HG02870 (cell line): ENCODE results near the gene ATP6V1E1.
"Not testable (repeated sequence)": the region's sequence is repeated elsewhere in the genome, so short reads cannot be mapped to it uniquely, and the experiment has no call there.

Source experiments
- ATAC-seq: cut with Tn5 transposase; IDR thresholded peaks from one replicate; pipeline ENCODE4 v1.9.1; 2021; ENCODE audit warnings: mild to moderate bottlenecking, moderate library complexity; ENCODE audit not compliant: unreplicated experiment

The ATP6V1E1 gene

DNA sequence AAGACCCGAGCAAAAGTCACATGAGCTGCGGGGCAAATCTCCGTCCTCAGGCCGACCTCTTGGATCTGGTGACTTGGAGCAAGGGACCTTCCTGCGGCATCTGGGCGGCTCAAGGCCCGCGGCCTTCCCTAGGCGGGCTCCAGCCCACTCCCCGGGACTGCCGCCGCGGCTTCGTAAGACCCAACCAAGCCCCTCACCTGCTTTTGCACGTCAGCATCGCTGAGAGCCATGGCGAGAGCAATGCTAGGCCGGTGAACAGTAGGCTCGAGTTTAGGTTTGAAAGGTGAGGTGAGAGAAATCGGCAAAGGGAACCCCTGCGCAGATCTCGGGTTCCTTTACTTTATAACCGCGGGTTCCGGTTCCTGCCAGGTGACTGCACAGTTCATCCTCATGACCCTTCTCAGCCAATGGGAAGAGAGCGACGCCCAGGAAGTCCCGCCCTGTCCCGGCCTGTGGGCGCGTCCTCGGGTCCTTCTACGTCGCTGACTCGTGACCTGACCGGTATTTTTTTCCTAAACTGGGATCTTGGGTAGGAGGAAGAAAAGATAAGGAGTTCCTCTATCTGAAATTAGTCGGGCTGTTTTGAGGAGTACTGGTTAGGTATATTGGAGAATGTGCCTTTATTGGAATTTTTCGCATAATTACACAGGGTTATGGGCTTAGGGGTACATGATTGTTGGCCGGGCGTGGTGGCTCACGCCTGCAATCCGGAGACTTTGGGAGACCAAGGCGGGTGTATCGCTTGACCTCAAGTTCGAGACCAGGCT, at the start of gene ATP6V1E1:
TSS of gene ATP6V1E1 (minus strand) at position 344 of the 767 bp plus-strand sequence. CDS start at position 230, 114 bp downstream.
- ATAC-seq: peak; percentile 100

DNA sequence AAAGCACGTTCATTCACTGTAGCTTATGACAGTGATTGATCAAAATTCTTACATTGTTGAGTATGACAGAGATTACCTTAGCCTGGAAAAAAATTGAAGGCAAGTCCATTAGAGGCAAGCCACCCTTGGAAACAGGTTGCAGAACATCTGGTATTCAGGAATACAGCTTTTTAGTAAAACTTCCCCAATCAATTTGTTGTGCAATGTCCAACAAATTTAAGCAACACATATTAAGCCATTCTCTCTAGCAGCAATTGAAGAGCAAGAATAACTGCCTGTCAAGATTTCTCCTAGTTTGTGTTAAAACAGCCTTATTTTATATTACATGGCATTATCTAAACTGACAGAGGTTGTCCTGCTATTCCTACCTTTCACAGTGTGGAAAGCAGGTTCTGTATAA, 47.0 kb upstream of the ATP6V1E1 start:
- ATAC-seq: no peak

DNA sequence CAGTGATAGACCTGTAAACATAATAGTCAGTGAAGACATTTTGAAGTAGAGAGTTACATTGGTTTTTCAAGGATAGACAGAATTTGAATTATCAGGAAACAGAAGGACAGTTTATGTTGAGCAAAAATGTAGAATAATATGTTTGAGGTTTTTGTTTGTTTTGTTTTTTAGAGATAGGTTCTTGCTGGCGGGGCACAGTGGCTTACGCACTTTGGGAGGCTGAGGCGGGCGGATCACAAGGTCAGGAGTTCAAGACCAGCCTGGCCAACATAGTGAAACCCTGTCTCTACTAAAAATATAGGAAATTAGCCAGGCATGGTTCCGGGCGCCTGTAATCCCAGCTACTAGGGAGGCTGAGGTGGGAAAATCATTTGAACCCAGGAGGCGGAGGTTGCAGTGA, 45.6 kb upstream of the ATP6V1E1 start:
- ATAC-seq: no peak

DNA sequence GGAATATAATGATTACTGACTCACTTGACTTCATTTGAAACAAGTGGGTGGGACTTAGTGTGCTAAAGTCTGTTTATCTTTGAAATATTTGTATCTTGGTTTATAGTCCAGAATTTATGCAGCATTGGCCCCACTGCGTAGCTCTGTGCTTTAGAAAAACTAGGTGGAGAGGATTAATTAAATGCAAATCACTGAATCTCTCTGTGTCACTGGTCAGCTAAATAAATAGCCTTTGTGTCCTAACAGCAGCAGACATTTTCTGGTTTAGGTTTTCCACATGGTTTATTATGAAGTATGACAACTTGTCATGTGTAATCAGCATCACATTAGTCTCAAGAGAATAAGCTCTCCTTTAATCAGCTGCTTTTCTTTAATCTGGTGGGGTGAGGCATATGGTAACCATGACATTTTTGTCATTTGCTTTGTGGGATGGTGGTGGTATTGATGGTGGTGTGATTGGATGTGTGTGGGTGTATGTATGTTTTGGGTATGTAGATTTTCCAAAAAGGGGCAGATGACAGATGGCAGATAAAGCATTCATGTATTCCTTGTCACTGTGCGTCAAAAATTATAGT, 44.0 kb upstream of the ATP6V1E1 start:
- no peak for ATAC-seq

DNA sequence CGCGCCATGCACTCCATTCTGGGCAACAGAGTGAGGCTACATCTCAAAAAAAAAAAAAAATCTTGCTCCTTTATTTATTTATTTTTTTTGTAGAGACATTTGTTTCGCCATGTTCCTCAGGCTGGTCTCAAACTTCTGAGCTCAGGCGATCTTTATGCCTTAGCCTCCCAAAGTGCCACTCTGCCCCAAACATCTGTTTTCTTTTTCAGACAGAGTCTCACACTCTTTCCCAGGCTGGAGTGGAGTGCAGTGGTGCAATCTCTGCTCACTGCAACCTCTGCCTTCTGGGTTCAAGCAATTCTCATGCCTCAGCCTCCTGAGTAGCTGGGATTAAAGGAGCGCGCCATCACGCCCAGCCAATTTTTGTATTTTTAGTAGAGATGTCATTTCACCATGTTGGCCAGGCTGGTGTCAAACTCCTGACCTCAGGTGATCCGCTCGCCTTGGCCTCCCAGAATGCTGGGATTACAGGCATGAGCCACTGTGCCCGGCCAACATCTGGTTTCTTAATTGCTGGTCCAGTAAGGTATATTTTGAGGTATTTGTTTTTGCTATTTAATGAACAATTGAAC, 43.1 kb upstream of the ATP6V1E1 start:
- ATAC-seq: not testable (repeated sequence)

DNA sequence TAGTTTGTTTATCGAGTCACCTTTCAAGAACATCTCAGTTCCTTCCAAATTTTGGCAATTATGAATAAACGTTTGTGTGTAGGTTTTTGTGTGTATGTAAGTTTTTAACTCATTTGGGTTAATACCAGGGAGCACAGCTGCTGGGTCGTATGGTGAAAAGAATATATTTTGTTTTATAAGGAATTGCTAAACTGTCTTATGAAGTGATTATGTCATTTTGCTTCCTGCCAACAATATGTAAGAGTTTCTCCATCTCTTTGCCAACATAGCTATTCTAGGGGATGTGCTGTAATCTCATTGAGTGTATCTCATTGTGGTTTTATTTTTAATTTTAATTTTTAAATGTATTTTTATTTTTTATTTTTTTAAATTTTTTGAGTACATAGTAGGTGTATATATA, 37.3 kb upstream of the ATP6V1E1 start:
- ATAC-seq: no peak

DNA sequence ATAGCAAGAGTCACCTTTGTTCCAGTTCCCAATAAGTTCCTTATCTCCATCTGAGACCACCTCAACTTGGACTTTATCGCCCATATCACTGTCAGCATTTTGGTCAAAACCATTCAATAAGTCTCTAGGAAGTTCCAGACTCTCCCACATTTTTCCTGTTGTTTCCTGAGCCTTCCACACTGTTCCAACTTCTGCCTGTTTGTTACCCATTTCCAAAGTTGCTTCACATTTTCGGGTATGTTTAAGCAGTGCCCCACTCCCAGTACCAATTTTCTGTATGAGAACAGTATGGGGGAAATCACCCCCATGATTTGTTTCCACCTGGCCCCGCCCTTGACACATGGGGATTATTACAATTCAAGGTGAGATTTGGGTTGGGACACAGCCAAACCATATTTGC, 36.7 kb upstream of the ATP6V1E1 start:
- ATAC-seq: no peak

DNA sequence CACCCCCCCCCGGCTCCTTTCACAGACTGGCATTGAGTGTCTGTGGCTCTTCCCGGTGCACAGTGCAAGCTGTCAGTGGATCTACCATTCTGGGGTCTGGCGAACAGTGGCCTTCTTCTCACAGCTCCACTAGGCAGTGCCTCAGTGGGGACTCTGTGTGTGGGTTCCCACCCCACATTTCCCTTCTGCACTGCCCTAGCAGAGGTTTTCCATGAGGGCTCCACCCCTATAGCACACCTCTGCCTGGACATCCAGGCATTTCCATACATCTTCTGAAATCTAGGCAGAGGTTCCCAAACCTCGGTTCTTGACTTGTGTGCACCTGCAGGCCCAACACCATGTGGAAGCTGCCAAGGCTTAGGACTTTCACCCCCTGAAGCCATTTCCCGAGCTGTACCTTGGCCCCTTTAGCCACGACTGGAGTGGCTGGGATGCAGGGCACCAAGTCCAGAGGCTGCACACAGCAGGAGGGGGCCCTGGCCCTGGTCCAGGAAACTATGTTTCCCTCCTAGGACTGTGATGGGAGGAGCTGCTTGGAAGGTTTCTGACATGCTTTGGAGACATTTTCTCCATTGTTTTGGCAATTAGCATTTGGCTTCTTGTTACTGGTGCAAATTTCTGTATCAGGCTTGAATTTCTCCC, 36.0 kb upstream of the ATP6V1E1 start:
- ATAC-seq: no peak

DNA sequence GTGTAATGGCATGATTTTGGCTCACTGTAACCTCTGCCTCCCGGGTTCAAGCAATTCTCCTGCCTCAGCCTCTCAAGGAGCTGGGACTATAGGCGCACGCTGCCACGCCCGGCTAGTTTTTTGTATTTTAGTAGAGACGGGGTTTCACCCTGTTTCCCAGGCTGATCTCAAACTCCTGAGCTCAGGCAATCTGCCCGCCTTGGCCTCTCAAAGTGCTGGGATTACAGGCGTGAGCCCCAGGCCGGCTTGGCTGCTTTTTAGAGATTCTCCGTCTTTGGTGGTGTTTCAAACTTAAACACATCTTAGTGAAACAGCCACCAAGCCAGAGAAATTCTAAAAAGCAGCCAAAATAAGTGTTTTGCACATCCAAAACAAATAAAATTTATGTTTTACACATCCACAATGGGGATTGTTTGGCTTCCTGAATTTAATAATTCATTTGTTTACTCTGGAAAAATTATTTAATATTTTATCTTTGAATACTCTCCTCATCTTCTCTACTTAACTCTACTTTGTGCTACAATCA, 28.4 kb upstream of the ATP6V1E1 start:
- ATAC-seq: no peak

DNA sequence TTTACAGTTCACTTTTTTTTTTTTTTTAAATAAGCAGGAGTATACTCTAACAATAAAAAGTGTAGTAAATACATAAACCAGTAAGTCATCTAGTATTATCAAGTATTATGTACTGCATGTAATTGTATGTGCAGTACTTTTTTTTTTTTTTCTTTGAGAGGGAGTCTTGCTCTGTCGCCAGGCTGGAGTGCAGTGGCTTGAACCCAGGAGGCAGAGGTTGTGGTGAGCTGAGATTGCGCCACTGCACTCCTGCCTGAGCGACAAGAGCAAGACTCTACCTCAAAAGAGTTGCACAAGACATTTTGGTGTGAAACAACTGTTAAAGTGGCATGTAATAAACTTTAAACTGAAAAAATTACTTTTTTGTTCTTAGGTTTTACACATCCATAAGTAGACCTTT, 26.7 kb upstream of the ATP6V1E1 start:
- no peak for ATAC-seq

DNA sequence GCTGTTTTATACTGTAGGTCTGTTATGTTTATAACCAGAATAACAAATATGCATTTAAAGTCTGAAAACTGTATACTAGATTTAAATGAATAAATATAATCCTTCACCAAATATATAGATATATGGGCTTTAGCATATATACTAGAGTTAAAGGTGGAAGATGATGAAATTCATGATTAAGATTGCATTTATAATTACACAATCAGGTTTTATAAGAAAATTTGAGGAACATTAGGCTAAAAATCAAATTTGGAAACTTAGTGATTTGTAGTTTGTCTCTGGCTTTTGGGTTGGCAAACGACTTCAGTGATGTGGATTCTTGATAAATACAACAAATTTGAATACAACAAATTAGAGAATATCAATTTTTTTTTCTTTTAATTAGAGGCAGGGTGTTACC, 20.0 kb upstream of the ATP6V1E1 start:
- ATAC-seq: no peak

DNA sequence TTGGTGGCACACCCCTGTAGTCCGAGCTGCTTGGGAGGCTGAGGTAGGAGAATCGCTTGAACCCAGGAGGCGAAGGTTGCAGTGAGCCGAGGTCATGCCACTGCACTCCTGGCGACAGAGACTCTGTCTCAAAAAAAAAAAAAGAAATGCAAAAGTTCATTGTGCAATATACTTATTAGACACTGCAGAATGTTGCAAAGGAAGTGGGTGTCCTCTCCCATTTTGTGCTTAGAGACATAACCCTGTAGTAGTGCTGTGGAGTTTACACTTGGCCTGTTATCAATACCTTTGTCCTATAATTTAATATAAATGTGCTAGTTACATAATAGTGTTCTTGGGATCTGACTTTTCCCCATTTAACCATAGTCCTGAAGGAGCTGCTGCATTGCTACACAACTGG, 19.4 kb upstream of the ATP6V1E1 start:
- no peak for ATAC-seq

DNA sequence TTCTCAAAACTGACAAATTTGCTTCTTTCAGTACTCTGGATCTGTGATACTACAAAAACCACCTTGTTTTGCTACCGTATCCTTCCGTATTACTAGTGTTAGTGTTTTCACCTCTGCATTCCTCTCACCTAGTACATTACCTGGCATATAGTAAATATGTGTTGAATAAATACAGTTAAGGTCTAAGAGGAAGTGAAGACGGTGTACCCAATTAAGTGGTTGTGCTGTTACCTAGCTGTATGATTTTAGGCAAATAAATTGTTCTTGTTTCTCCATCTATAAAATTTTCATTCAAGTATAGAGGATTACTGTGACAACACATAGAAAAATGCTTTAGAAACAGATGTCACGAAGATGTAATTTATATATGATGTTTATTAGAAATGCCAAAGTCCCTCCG, 18.9 kb upstream of the ATP6V1E1 start:
- no peak for ATAC-seq

DNA sequence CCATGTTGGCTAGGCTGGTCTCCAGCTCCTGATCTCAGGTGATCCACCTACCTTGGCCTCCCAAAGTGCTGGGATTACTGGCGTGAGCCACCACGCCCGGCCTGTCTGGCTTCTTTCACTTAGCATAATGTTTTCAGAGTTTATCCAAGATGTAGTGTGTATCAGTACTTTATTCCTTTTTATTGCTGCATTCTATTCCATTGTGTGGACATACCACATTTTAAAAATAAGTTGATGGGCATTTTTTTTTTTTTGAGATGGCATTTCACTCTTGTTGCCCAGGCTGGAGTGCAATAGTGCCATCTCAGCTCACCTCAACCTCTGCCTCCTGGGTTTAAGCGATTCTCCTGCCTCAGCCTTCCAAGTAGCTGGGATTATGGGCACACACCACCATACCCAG, 13.8 kb upstream of the ATP6V1E1 start:
- not testable (repeated sequence) for ATAC-seq

DNA sequence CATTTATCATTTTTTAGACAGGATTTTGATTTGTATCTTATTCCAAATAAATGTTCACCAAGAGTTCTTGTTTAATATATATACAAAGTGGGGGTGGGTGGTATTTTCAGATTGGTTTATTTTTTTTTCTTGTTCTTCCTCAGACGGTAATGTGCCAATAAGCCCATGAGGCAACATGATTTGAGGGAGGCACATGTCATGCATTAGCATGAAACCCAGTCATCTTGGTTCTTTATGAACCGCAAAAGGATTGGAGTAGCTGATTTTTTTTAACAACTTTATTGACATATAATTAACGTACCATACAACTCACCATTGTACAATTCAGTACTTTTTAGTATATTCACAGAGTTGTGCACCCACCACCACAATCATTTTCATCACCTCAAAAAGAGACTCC, 12.7 kb upstream of the ATP6V1E1 start:
- ATAC-seq: no peak

DNA sequence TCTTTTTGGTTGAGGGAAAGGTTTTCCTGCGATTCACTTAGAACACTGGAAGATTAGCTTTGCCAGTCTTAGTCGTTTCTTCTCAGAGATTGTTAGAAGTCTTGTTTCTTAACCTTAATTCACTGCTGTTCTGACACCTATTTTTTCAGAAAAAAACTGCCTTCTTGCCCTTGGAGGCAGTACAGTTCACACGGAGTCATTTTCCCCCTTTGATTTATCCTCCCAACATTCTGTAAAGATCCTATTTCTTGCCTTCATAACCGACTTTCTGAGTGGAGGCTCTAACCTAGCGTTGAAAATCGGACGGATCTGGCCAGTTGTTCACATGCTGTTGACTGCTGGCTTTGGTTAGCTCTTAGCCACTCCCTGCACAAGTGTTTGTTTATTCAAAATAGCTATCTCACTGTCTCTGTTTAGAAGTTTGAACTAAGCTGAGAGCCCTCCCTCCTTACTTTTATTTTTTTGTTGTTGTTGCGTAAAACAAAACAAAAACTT, 10.7 kb upstream of the ATP6V1E1 start:
- peak; percentile 31 for ATAC-seq

DNA sequence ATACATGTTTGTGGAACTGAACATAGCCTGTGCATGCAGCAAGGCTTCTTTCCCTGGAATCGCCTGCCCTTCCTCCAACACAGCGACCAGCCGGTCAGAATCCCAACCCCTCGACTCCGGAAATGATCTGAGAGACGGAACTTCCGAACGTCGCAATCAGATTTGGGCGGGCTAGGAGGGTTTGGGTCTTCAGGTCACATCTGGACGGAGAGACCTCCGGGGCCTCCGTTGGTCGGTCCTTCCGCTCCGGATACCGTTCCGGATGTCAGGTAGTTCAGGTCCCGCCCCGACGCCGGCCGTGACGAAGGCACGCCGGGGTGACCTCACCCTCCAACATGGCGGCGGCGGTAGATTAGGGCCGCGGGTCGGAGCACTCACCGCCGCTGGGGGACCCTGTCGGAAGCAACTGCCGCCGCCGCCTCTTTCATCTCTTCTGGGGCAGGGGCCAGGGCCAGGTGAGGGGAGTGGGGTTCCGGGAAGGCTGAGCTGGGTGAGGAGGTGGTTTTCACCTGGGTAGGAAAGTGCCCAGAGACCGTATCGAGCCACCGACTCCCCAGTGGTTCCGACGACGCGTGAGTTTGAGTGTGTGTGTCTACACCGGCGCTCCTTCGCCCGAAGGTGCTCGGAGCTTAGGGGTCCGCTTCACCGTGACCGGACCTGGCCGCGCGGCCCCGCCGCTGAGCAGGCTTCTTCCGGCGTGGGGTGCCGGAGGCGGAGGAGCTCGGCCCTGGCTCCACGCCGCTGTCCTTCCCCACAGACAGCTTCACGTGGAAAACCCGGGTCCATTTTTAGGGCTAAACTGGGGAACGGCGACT, 10.1 kb upstream of the ATP6V1E1 start, which contains the start of gene BCL2L13:
TSS of gene BCL2L13 (plus strand) at position 326 of the 815 bp plus-strand sequence. CDS start 16,955 bp downstream, outside the sequence.
- peak; percentile 93 for ATAC-seq

DNA sequence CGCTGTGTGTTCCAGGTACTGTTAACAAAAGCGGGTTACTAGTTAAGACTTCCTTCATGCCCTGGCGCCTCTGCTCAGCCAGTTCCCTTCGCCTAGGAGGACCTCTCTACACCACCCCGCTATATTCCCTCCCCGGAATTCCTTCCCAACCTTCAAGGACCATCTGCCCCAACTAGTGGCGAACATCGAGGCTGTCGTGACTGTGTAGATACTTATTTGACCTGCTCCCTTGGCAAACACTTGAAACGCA, 9.6 kb upstream of the ATP6V1E1 start:
- ATAC-seq: peak; percentile 17

DNA sequence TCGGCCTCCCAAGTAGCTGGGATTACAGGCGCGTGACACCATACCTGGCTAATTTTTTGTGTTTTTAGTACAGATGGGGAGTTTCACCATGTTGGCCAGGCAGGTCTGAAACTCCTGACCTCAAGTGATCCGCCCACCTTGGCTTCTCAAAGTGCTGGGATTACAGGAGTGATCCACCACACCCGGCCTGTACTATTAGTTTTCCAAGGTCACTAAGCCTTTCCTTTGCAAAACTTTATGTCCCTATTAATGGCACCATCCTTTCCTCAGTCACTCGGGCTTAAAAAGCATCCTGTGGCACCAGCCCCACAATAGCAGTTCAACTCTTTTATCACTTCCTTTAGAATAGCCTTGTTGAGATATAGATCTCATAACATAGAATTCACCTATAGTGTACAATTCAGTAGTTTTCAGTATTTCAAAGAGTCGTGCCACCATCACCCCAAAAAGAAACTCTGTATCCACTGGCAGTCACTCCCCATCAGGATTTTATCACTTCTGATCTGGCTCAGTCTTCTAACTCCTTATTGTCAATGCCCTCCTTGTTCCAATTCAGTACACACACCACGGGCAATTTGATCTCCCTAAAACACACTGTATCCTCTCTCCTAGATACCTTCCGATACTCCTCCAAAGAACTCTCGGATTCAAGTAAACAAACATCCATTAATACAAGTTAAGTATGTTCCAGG, 9.1 kb upstream of the ATP6V1E1 start:
- ATAC-seq: no peak

DNA sequence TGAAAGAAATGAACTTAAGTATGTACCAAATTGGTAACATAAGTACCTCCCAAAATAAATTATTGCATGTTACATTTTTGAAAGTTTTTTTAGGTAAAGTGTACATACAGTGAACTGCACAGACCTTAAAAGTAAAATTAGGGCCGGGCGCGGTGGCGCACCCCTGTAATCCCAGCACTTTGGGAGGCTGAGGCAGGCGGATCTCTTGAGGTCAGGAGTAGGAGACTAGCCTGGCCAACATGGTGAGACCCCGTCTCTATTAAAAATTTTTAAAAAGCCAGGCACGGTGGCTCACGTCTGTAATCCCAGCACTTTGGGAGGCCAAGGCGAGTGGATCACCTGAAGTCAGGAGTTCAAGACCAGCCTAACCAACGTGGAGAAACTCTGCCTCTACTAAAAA, 8.3 kb upstream of the ATP6V1E1 start:
- ATAC-seq: not testable (repeated sequence)
